GM21390 (cell line): ENCODE data around the gene CCDC183.

ENCODE experiments used
- ATAC-seq: cut with Tn5 transposase; IDR thresholded peaks from one replicate; pipeline ENCODE4 v1.9.1; 2021; ENCODE audit not compliant: unreplicated experiment

CCDC183 gene

GRCh38 chr9:136847826-136848392 is 51.8 kb downstream of the CCDC183 start:
- ATAC-seq, result no peak

DNA sequence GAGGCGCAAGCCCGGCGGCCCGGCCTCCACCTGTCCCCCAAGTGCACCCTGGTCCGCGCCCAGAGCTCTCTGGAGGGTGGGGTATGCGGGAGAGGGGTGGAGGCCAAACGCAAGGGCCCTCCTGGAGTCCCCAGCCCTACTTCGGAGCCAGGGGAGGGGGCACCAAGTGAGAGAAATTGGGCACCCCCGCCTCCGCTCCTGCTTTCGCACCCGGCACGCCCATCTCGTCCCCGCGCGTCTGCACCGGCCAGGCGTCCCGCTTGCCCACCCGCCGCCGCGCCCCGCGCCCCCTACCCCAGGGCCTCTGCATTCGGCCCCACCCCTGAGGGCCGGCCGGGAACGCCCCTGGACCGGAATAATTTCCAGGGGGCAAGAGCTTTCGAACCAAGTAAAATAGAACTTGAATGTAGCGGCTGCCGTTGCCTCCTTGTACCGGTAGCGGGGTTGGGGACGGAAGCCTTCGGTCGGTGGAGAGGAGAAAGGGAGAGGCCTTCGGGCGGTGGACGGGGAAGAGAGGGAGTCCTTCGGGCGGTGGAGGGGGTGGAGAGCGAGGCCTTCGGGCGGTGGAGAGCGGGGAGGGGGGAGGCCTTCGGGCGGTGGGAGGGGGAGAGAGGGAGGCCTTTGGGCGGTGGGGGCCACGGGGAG is 52.4 kb downstream of the CCDC183 start:
- no peak for ATAC-seq

GRCh38 chr9:136849038-136849959 is 53.2 kb downstream of the CCDC183 start, which contains the start of gene PHPT1:
TSS of gene PHPT1 (plus strand) at chr9:136849409. CDS start at chr9:136849431, 22 bp downstream.
- peak; percentile 76 for ATAC-seq

DNA sequence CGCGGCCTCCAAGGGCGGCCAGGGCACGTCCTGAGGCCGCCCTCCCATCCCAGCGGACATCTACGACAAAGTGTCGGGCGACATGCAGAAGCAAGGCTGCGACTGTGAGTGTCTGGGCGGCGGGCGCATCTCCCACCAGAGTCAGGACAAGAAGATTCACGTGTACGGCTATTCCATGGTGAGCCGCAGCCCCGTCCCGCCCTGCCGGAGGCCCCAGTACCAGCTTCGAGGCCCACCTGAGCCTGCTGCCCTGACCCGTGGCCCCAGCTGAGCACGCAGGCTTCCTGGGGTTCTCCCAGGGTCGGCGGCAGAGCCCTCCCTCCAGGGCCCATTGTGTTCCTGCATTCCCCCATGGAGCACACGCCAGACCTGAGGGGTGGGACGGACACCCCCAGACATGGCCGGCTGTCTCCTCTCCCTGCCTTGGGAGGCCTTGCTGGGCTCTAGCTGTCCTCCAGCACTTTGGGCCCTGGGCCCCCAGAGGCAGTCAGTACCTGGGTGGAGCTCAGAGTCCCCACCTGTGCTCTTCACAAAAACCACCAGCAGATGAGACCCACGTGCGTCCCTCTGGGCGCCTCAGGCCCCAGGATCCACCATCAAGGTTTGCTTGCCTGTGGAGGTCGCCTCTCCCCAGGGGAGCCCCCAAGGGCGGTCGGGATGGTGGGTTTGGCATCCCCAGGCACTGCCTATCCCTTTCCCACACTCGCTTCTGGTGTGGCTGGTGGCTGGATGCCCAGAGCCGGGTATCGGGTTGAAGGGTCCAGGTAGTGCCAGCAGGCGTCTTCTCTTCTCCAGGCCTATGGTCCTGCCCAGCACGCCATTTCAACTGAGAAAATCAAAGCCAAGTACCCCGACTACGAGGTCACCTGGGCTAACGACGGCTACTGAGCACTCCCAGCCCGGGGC is 54.1 kb downstream of the CCDC183 start:
- ATAC-seq, result no peak

GRCh38 chr9:136850866-136851775 is 55.0 kb downstream of the CCDC183 start:
- no peak for ATAC-seq

- no peak for ATAC-seq
Observed at GRCh38 chr9:136851941-136852663, 56.0 kb downstream of the CCDC183 start, which contains the start of gene MAMDC4. TSS of gene MAMDC4 (plus strand) at chr9:136852346. CDS start at chr9:136852417, 71 bp downstream.

DNA sequence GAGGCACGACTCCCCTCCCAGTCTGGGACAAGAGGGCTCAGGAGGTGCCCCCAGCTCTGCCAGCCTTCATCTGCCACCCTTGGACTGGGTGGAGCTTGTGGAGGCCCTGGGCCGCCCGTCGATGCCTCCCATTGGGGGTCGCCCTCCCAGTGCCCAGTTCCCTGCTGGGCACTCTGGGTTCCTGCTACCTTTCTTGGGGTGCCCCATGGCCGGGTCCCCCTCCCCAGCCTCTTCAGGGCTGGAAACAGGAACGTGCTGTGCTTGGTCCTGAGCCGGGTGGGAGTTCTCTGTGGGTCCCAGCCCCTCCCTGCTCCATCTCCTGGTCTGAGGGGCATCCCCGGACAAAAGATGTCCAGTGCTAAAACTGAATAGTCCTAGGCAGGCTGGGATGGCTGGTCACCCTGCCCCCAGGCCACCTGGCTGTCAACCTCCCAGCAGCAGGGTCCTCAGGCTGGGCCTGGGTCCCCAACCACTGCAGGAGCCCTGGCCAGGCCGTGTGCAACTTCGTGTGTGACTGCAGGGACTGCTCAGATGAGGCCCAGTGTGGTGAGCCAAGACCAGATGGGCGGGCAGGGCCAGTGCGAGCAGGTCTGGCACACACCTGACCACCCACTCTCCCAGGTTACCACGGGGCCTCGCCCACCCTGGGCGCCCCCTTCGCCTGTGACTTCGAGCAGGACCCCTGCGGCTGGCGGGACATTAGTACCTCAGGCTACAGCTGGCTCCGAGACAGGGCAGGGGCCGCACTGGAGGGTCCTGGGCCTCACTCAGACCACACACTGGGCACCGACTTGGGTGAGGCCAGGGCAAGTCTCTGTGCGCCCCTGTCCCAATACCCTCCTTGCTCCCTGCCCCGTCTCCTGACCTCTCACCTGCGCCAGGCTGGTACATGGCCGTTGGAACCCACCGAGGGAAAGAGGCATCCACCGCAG is 56.8 kb downstream of the CCDC183 start:
- ATAC-seq, result no peak

DNA sequence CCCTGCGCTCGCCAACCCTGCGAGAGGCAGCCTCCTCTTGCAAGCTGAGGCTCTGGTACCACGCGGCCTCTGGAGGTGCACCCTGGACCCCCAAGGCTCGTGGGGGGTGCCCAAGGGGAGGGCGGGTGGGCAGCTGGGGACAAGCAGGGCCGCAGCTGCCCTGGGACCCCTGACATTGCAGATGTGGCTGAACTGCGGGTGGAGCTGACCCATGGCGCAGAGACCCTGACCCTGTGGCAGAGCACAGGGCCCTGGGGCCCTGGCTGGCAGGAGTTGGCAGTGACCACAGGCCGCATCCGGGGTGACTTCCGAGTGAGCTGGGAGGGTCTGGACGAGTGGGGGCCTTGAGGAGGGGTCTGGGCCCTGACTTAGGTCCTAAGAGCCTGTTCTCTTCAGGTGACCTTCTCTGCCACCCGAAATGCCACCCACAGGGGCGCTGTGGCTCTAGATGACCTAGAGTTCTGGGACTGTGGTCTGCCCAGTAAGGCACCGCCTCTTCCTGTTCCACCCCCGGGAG is 57.5 kb downstream of the CCDC183 start:
- ATAC-seq, result no peak

GRCh38 chr9:136854113-136854841 is 58.1 kb downstream of the CCDC183 start:
- no peak for ATAC-seq

DNA sequence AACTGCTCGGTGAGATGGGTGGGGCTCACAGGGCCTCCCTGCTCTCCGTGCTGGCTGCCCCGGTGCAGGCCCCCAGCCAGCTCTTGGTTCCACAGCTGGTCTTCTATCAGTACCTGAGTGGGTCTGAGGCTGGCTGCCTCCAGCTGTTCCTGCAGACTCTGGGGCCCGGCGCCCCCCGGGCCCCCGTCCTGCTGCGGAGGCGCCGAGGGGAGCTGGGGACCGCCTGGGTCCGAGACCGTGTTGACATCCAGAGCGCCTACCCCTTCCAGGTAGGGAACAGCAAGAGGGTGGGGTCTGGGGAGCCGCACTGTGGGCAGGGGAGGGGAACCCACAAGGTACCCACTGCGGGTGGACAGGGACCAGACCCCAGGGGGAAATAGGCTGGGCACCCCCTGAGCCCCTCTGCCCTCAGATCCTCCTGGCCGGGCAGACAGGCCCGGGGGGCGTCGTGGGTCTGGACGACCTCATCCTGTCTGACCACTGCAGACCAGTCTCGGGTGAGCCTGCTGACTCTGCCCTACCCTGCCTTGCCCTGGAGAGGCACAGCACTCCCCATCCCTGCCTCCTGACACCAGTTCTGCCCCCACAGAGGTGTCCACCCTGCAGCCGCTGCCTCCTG is 58.8 kb downstream of the CCDC183 start:
- ATAC-seq, result no peak

- no peak for ATAC-seq
Observed at GRCh38 chr9:136855461-136856078, 59.4 kb downstream of the CCDC183 start.

DNA sequence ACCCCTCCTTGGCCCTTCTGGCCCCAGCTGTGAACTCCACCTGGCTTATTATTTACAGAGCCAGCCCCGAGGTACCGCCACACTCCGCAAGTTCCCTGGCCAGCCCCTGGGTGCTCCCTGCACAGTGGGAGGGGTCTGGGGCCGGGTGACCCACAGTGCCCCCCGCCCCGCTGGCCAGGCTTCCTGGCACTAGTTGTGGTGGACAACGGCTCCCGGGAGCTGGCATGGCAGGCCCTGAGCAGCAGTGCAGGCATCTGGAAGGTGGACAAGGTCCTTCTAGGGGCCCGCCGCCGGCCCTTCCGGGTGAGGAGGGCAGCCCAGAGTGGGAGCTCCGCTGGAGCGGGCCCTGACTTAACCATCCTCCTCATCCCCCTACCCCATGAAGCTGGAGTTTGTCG is 59.9 kb downstream of the CCDC183 start:
- no peak for ATAC-seq

- ATAC-seq, result no peak
Observed at GRCh38 chr9:136856541-136857141, 60.5 kb downstream of the CCDC183 start.

DNA sequence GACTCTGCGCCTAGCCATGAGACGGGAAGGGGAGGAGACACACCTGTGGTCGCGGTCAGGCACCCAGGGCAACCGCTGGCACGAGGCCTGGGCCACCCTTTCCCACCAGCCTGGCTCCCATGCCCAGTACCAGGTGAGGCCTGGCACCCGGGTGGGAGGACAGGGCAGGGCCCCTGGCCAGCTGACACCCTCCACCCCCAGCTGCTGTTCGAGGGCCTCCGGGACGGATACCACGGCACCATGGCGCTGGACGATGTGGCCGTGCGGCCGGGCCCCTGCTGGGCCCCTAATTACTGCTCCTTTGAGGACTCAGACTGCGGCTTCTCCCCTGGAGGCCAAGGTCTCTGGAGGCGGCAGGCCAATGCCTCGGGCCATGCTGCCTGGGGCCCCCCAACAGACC is 61.0 kb downstream of the CCDC183 start:
- ATAC-seq, result no peak
